GM12801 (cell line): Measurements from ENCODE around the gene RNASEH2B.

Source experiments
- CTCF ChIP-seq: IDR thresholded peaks from one replicate; pipeline ENCODE4 v1.5.1; 2011; ENCODE audit warnings: control low read depth; ENCODE audit not compliant: insufficient read length; ENCODE audit errors: extremely low read depth

RNASEH2B gene

GRCh38 chr13:50914848-50915247 lies 5.3 kb downstream of the RNASEH2B start:
- no peak for TF ChIP-seq CTCF

- no peak for TF ChIP-seq CTCF
These were observed 6.0 kb downstream of the RNASEH2B start for GRCh38 chr13:50915565-50915964.

- TF ChIP-seq CTCF: no peak
These were observed 7.2 kb downstream of the RNASEH2B start for GRCh38 chr13:50916701-50917184.

GRCh38 chr13:50917572-50917971 lies 8.0 kb downstream of the RNASEH2B start:
- no peak for TF ChIP-seq CTCF

- TF ChIP-seq CTCF: no peak
These were observed 9.0 kb downstream of the RNASEH2B start for GRCh38 chr13:50918567-50918966.

- no peak for TF ChIP-seq CTCF
These were observed 9.7 kb downstream of the RNASEH2B start for GRCh38 chr13:50919277-50919676.

GRCh38 chr13:50921706-50922105 lies 12.1 kb downstream of the RNASEH2B start:
- TF ChIP-seq CTCF: no peak

GRCh38 chr13:50923272-50923671 lies 13.7 kb downstream of the RNASEH2B start:
- no peak for TF ChIP-seq CTCF
